Lower leg skin (tissue), 4 donors: ENCODE data around the gene TNIP1. TPM values are rescaled to one million over a fixed set of nuclear protein-coding genes. Genes with fewer than 3 reads are reported as not detected.

Experiments
- DNase-seq, 2 donors: peaks; one replicate each; pipeline ENCODE4 v3.0.0-alpha.2; 2019; ENCODE audit warnings: low spot score in 2 of 2
- H3K4me3 ChIP-seq: fragments of 200-600 bp; sonication (generic); 2 replicates; pipeline ENCODE4 v1.5.1; 2017; ENCODE audit warnings: mild to moderate bottlenecking, low read depth; ENCODE audit not compliant: poor library complexity, severe bottlenecking
- POLR2A ChIP-seq, 2 donors: fragments of 450-650 bp; IDR thresholded peaks; one replicate each; pipeline ENCODE4 v1.6.1; 2016 to 2017; ENCODE audit warnings: antibody characterized with exemption in 2 of 2, mild to moderate bottlenecking in 1 of 2, moderate library complexity in 1 of 2
- WGBS, 2 donors: methylation state at CpG; one replicate each; pipeline ENCODE4 v1.1.5; 2018; 5-methylcytosine and 5-hydroxymethylcytosine counted together
- intact Hi-C: fragments of 100-400 bp; cut with DNase I; formaldehyde crosslinking; loops from one replicate; pipeline ENCODE4 v1.15.0; 2023; ENCODE audit warnings: low total_unique reads
- total RNA-seq, 4 donors: library from RNA; depleted of rRNA; stranded (reverse); fragments of >200 nt; gene quantifications; one replicate each; pipeline ENCODE4 v1.1.0, GENCODE V29; 2016
- TF ChIP-seq, protein P1 (sequence below), 3 donors: fragments of 450-650 bp; IDR thresholded peaks; one replicate each; pipeline ENCODE4 v1.5.1; 2016; ENCODE audit warnings: antibody characterized with exemption in 3 of 3, mild to moderate bottlenecking in 3 of 3, moderate library complexity in 2 of 3

Gene TNIP1
- total RNA-seq, 4 donors from 2014 or later = 91.2 to 123 (median 98.1) TPM

DNA sequence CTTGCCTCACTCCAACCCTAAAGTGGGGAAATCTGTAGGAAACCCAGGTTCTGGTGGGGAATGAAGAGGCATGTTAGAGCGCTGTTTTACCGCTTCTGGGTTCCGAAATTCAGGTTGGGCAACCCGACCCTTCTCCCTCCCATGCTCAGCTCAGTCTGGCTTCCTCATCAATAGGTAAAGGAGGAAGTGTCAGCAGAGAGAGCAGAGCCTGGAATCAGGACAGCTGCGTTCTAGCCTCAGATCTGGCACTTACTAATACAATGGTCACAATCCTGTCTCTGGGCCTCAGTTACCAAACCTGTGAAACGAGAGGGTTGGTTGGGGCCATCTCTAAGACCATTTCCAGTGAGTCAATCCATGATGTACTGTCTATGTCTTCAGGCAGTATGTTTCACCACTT lies 16.2 kb upstream of the TNIP1 start:
- no peak for TF ChIP-seq POLR2A (IDR thresholded peaks at IDR 0.05)
- TF ChIP-seq, protein P1, sequence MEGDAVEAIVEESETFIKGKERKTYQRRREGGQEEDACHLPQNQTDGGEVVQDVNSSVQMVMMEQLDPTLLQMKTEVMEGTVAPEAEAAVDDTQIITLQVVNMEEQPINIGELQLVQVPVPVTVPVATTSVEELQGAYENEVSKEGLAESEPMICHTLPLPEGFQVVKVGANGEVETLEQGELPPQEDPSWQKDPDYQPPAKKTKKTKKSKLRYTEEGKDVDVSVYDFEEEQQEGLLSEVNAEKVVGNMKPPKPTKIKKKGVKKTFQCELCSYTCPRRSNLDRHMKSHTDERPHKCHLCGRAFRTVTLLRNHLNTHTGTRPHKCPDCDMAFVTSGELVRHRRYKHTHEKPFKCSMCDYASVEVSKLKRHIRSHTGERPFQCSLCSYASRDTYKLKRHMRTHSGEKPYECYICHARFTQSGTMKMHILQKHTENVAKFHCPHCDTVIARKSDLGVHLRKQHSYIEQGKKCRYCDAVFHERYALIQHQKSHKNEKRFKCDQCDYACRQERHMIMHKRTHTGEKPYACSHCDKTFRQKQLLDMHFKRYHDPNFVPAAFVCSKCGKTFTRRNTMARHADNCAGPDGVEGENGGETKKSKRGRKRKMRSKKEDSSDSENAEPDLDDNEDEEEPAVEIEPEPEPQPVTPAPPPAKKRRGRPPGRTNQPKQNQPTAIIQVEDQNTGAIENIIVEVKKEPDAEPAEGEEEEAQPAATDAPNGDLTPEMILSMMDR (IDR thresholded peaks at IDR 0.05) = no peak
- no peak for DNase-seq
- no peak overlapping the region for H3K4me3 ChIP-seq
- intact Hi-C loops = no loop called here
- 79 to 89% methylated on average over 6 of the region's 6 CpGs for WGBS, 2 donors

DNA sequence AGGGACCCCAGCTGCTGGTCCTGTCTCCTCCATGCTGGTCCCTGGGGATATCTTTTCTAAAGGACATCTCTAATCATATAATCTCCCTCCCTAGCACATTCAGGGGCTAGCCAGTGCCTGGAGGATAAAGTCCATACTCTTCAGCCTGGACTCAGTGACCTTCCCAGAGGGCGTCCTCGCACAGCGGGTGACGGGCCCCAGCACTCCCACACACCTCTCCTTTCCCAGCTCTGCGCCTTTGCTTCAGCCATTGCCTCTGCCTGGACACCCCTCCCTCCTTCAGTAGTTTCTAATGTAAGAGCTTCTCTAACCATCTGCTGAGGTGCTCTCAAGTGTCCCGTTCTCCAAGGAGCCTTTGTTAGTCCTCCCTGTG lies 15.2 kb upstream of the TNIP1 start:
- 83 to 87% methylated on average over 6 of the region's 6 CpGs for WGBS, 2 donors
- intact Hi-C loops = no loop called here
- no peak for DNase-seq
- no peak overlapping the region for H3K4me3 ChIP-seq
- TF ChIP-seq, protein P1 (IDR thresholded peaks at IDR 0.05) = no peak
- TF ChIP-seq POLR2A (IDR thresholded peaks at IDR 0.05) = no peak

DNA sequence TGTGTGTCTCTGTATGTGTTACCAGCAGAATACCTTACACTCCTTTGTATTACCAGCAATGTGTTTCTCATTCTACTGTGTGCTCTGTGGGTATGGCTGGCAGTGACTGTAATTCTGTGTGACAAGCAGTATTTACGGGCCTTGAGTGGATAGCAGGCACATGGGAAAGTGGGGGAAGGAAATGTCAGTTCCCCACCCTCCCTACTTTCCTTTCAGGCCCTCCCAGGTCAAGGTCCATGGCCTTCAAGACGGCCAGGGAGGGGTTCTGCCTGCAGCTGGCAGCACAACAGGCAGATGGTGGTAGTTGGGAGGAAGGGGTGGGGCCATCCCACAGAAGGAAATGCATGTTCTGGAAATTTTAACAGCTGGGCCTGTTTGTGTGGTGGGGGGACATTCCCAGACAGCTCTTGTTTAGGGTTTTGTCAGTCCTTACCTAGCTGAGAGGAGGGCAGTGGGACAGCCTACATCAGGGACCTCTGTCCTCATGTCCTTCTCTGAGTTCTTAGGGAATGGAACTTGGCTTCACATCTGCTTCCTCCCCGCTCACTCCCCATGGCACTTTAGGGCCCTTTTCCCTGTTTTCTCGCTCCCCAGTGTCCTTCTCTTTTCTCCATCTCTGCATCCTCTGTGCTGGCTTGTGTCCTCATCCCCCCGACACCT lies 14.6 kb upstream of the TNIP1 start:
- no peak for TF ChIP-seq POLR2A (IDR thresholded peaks at IDR 0.05)
- TF ChIP-seq, protein P1 (IDR thresholded peaks at IDR 0.05) = no peak
- intact Hi-C loops = no loop called here
- DNase-seq = no peak
- WGBS, 2 donors = 47 to 60% methylated on average over 5 of the region's 5 CpGs
- H3K4me3 ChIP-seq = no peak overlapping the region

DNA sequence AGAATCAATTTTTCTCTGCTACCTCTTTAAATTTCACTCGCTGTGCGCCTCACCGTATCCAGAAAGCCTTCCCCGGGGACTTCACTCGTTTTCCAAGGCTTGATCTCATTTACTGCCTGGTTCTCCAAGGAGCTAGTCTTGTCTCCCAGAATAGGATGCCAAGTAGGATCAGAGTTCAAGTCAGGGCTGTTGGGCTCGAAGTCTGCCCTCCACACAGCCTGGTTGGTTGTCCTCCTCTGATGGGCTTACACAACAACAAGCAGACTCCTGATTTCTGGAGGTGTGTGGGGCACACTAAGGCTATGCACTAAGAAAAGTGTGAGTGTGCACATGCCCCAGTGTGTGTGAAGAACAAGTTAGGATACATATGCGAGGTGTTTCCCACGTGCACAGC lies 14.0 kb upstream of the TNIP1 start:
- DNase-seq = no peak
- intact Hi-C loops = no loop called here
- WGBS, 2 donors = 46 to 62% methylated on average over 8 of the region's 8 CpGs
- H3K4me3 ChIP-seq = no peak overlapping the region
- no peak for TF ChIP-seq POLR2A (IDR thresholded peaks at IDR 0.05)
- TF ChIP-seq, protein P1 (IDR thresholded peaks at IDR 0.05) = no peak

DNA sequence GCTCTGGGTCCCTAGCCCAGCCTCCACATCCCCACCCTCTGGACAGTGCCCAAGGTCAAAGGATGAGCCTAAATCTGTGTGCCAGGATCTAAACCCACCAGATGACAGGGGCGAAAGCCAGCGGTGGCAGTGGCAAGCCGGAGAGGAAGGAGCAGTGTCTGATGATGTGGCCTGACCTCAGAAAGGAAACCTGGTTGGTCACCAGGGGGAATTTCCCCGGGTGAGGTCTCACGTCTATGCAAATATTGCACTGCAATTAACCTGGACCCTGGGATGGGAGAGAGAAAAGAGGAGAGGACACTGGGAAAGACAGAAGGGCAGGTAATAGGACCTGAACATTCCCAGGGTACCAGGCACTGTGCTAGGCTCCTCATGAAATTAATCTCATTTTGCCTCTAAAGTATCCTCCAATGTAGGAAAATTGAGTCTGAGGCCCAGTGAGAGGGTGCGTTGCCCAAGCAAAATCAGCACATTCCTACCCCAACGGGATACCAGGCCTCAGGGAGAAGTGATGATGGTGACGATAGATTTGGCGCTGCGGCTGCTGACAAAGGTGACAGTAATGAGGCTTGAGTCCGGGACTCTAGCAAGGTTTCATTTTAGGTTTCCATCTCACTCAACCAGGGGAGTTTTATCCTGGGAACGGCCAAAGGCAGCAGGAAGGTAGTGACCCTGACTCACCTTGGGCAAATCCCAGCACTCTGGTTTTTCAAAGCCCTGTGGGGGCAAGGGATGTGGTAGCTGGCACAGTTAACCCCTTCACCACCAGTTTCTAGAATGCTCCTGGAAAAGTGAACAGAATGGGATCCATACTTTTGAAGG lies 13.4 kb upstream of the TNIP1 start:
- no peak overlapping the region for H3K4me3 ChIP-seq
- TF ChIP-seq, protein P1 (IDR thresholded peaks at IDR 0.05) = no peak
- no peak for TF ChIP-seq POLR2A (IDR thresholded peaks at IDR 0.05)
- 56 to 67% methylated on average over 12 of the region's 12 CpGs for WGBS, 2 donors
- intact Hi-C loops = no loop called here
- no peak for DNase-seq
